Measurements from ENCODE around the gene ASH1L. TPM values are rescaled to one million over a fixed set of nuclear protein-coding genes. Genes with fewer than 3 reads are reported as not detected.
"Not testable (repeated sequence)": the region's sequence is repeated elsewhere in the genome, so short reads cannot be mapped to it uniquely, and the experiment has no call there.

Gene ASH1L
- total RNA-seq, 1 donor from 2014 or later, result 28.5 TPM

GRCh38 chr1:155499263-155499662, 63.3 kb downstream of the ASH1L start:
- no peaks in the 10 kb centered on the region for H3K9me3 Mint-ChIP-seq (ENCODE audit: unreplicated experiment)
- H3K27me3 Mint-ChIP-seq (ENCODE audit: unreplicated experiment), result no peaks in the 10 kb centered on the region
- H3K4me1 Mint-ChIP-seq (ENCODE audit: unreplicated experiment), result peaks cover 6% of the 10 kb centered on the region
- no peak for TF ChIP-seq CTCF (IDR thresholded peaks at IDR 0.05; ENCODE audit: unreplicated experiment)
- no peak overlapping the region for H3K4me3 Mint-ChIP-seq (ENCODE audit: unreplicated experiment)
- no peak for DNase-seq (ENCODE audit: low spot score)
- no peaks in the 10 kb centered on the region for H3K36me3 Mint-ChIP-seq (ENCODE audit: low read depth, unreplicated experiment)
- H3K27ac Mint-ChIP-seq (ENCODE audit: unreplicated experiment), result no peak overlapping the region

GRCh38 chr1:155493595-155493994, 69.0 kb downstream of the ASH1L start:
- not testable (repeated sequence) for H3K9me3 Mint-ChIP-seq (ENCODE audit: unreplicated experiment); H3K4me1 Mint-ChIP-seq (ENCODE audit: unreplicated experiment); H3K27ac Mint-ChIP-seq (ENCODE audit: unreplicated experiment); H3K27me3 Mint-ChIP-seq (ENCODE audit: unreplicated experiment); H3K36me3 Mint-ChIP-seq (ENCODE audit: low read depth, unreplicated experiment); DNase-seq (ENCODE audit: low spot score); H3K4me3 Mint-ChIP-seq (ENCODE audit: unreplicated experiment)

GRCh38 chr1:155488419-155488818, 74.2 kb downstream of the ASH1L start:
- not testable (repeated sequence) for H3K4me3 Mint-ChIP-seq (ENCODE audit: unreplicated experiment); DNase-seq (ENCODE audit: low spot score); H3K27ac Mint-ChIP-seq (ENCODE audit: unreplicated experiment); H3K9me3 Mint-ChIP-seq (ENCODE audit: unreplicated experiment); H3K36me3 Mint-ChIP-seq (ENCODE audit: low read depth, unreplicated experiment); H3K27me3 Mint-ChIP-seq (ENCODE audit: unreplicated experiment); H3K4me1 Mint-ChIP-seq (ENCODE audit: unreplicated experiment)

GRCh38 chr1:155487541-155487940, 75.1 kb downstream of the ASH1L start:
- H3K9me3 Mint-ChIP-seq (ENCODE audit: unreplicated experiment), result no peaks in the 10 kb centered on the region

GRCh38 chr1:155486952-155487351, 75.7 kb downstream of the ASH1L start:
- H3K27me3 Mint-ChIP-seq (ENCODE audit: unreplicated experiment); H3K4me1 Mint-ChIP-seq (ENCODE audit: unreplicated experiment); H3K36me3 Mint-ChIP-seq (ENCODE audit: low read depth, unreplicated experiment); H3K27ac Mint-ChIP-seq (ENCODE audit: unreplicated experiment); DNase-seq (ENCODE audit: low spot score); H3K9me3 Mint-ChIP-seq (ENCODE audit: unreplicated experiment); H3K4me3 Mint-ChIP-seq (ENCODE audit: unreplicated experiment): not testable (repeated sequence)

More at GRCh38 chr1:155487541-155487940, 75.1 kb downstream of the ASH1L start:
- no peak for DNase-seq (ENCODE audit: low spot score)
- TF ChIP-seq CTCF (IDR thresholded peaks at IDR 0.05; ENCODE audit: unreplicated experiment), result no peak
- Mint-ChIP-seq H3K27ac (ENCODE audit: unreplicated experiment) (no peak overlapping the region), H3K4me1 (ENCODE audit: unreplicated experiment) (no peaks in the 10 kb centered on the region), H3K4me3 (ENCODE audit: unreplicated experiment) (no peak overlapping the region), H3K27me3 (ENCODE audit: unreplicated experiment) (no peaks in the 10 kb centered on the region), H3K36me3 (ENCODE audit: low read depth, unreplicated experiment) (no peaks in the 10 kb centered on the region)

- peaks cover 3% of the 10 kb centered on the region for H3K27me3 Mint-ChIP-seq (ENCODE audit: unreplicated experiment)
- no peak overlapping the region for H3K27ac Mint-ChIP-seq (ENCODE audit: unreplicated experiment)
- H3K4me1 Mint-ChIP-seq (ENCODE audit: unreplicated experiment), result no peaks in the 10 kb centered on the region
- TF ChIP-seq CTCF (IDR thresholded peaks at IDR 0.05; ENCODE audit: unreplicated experiment), result no peak
- H3K36me3 Mint-ChIP-seq (ENCODE audit: low read depth, unreplicated experiment), result peaks cover 2% of the 10 kb centered on the region
- no peak overlapping the region for H3K4me3 Mint-ChIP-seq (ENCODE audit: unreplicated experiment)
- H3K9me3 Mint-ChIP-seq (ENCODE audit: unreplicated experiment), result no peaks in the 10 kb centered on the region
- DNase-seq (ENCODE audit: low spot score), result no peak
Measured at GRCh38 chr1:155485945-155486344, 76.7 kb downstream of the ASH1L start.

- DNase-seq (ENCODE audit: low spot score), result no peak
- no peaks in the 10 kb centered on the region for H3K9me3 Mint-ChIP-seq (ENCODE audit: unreplicated experiment)
- TF ChIP-seq CTCF (IDR thresholded peaks at IDR 0.05; ENCODE audit: unreplicated experiment), result no peak
- no peak overlapping the region for H3K27ac Mint-ChIP-seq (ENCODE audit: unreplicated experiment)
- peaks cover 3% of the 10 kb centered on the region for H3K27me3 Mint-ChIP-seq (ENCODE audit: unreplicated experiment)
- H3K4me1 Mint-ChIP-seq (ENCODE audit: unreplicated experiment), result no peaks in the 10 kb centered on the region
- H3K36me3 Mint-ChIP-seq (ENCODE audit: low read depth, unreplicated experiment), result peaks cover 5% of the 10 kb centered on the region
- no peak overlapping the region for H3K4me3 Mint-ChIP-seq (ENCODE audit: unreplicated experiment)
Measured at GRCh38 chr1:155485222-155485621, 77.4 kb downstream of the ASH1L start.

Data from endothelial cell (in vitro differentiated cells).